ENCODE data around the gene CSPG4.
"Not testable (repeated sequence)": the region's sequence is repeated elsewhere in the genome, so short reads cannot be mapped to it uniquely, and the experiment has no call there.

CSPG4 gene

DNA sequence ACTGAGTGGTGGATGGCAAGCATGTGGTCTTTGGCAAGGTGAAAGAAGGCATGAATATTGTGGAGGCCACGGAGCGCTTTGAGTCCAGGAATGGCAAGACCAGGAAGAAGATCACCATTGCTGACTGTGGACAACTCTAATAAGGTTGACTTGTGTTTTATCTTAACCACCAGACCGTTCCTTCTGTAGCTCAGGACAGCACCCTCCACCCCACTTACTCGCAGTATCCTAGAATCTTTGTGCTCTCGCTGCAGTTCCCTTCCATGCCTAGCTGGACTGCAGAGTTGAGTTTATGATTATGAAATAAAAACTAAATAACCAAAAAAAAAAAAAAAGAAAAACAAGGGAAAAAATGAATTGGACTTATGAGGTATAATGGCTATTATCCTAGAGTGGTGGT is 34.5 kb upstream of the CSPG4 start:
- DNase-seq; intact Hi-C loops (cut with DNase I): not testable (repeated sequence)

DNA sequence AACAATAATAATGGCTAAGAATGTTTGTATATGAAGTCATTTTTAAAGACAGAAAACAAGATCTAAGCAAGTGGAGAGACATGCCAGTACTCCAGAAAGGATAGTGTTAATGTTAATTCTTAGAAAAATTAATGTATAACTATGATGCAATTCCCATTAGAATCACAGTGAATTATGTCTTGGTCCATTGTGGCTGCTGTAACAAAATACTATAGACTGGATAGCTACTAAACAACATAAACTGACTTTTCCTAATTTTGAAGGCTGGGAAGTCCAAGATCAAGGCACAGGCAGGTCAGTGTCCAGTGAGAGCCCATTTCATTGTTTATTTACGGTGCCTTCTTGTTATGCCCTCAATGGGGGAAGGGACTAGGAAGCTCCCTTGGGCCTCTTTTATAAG is 32.7 kb upstream of the CSPG4 start:
- no peak for DNase-seq
- intact Hi-C loops (cut with DNase I), result no loop called here

DNA sequence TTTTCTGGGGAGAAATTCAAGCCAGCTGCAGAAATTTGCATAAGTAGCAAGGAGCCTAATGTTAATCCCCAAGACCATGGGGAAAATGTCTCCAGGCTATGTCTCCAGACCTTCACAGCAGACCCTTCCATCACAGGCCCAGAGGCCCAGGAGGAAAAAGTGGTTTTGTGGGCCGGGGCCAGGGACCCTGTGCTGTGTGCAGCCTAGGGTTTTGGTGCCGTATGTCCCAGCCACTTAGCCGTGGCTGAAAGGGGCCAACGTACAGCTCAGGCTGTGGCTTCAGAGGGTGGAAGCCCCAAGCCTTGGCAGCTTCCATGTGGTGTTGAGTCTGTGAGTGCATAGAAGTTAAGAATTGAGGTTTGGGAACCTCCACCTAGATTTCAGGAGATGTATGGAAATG is 29.7 kb upstream of the CSPG4 start:
- intact Hi-C loops (cut with DNase I); DNase-seq: not testable (repeated sequence)

DNA sequence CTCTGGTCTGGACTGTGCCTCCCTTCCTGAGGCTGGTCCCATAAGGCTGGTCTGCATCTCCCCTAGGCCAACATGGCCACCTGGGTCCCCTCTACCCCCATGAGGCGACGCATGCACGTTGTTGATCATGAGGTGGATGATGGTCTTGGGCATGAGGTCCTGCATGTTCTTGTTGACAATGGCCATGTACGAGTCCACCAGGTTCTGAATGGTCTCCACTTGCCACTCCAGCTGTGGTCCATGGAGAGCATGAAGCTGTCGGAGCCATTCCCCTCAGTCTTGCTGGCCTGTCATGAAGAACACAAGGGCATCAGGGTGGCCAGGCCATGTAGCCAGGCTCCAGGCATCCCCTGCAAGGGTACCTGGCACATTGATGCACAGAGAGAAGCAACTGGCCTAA is 27.1 kb upstream of the CSPG4 start:
- DNase-seq, result peak in 1 of 42 donors; percentile 16
- intact Hi-C loops (cut with DNase I), result no loop called here

DNA sequence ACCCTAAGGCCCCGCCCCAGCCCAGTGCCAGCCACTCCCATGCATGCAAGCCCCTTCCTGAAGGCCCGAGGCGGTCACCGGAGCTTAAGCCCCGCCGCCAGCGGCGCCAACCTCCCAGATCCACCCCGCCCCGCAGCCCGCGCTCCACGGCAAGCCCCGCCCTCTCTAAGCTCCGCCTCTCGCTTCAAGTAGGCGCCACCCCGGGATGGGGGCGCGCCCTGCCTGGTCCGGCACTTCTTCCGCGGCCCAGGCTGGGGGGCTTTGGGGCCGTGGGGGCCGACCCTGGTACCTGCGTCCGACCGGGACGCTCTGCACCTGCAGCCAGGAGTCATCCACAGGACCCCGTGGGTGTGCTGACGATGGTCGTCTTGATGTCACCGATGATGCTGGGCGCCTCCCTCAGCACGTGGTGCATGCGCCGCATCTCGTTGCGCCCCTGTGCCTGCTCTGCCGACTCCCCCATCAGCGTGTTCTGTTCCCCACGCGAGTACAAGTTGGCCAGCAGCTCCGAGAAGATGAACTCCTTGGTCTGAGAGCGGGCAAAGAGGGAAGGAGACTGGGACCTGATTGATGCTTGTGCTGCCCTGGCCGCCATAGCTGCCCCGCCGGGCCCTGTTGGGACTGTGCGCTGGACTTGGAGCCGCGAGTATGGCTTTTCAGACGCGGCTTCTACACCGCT is 26.1 kb upstream of the CSPG4 start:
- intact Hi-C loops (cut with DNase I), result no loop called here
- DNase-seq, result peak; percentile 76 to 95 (median 89)

DNA sequence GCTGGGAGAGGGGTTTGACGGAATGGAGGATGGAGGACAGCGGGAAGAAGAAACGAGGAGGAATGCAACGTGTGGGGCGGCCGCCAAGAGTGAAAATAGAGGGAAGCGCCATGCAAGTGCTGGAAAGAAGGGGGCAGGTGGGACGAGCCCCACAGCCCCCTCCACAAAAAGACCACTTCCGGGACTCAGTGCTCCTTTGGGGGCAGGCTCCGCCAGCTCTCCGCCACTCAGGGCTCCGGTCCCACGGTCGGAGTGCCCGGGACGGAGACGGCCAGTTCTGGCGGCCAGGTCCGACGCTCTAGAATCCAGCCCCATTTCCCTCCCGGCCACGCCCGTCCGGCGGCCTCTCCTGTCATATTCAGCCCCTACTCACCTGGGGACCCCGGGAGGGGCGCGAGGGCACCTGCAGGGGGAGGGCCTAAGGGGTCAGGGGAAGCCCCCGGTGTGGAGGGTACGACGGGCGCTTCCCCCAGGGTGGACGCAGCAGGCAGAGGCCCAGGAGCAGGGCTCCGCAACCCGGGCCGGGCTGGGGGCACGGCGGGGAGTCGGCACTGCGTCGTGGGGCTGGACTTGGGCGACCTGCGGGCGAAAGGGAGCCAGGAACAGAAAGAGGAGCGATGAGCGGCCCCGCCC is 25.5 kb upstream of the CSPG4 start:
- intact Hi-C loops (cut with DNase I), result no loop called here
- peak in 1 of 42 donors; percentile 0 for DNase-seq

DNA sequence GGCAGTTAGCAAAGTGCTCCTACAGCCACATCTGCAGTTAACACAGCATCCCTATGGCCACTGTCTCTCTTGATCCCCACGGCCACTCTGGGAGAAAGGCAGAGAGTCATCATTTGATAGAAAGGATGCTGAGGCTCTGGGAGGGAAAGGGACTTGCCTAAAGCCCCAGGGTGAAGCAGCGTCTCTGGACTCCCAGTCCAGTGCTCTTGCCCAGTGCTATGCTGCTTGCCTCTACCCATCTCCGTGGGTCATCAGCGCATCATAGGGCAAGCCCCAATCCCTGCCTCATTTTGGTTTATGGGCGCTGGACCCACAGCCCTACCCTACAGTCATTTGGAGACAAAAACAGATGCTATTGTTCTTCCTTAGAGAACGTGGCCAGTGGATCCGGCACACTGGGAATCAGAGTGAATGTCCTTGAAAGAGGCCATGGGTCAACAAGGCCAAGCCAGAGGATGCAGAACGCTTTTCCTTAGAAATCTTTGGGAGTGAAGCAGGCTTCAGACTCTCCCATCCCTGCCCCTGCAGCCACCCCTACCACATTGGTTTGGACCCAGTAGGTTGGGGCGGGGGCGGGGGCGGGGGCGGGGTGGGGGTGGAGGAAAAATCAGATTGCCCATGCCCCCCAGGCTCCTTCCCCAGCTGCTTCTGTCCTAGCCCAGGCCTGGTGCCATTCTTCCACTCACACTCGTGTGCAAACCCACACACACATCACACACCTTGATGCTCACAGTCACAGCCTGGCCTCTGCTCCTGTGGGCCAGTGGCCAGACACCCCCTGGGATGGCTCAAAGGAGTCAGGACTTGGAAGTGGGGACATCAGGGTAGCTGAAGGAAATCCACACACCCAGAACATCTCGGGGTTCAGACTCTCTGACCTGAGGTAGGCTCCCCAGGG is 24.7 kb upstream of the CSPG4 start:
- intact Hi-C loops (cut with DNase I), result not testable (repeated sequence)
- DNase-seq, result peak in 1 of 42 donors; percentile 1

DNA sequence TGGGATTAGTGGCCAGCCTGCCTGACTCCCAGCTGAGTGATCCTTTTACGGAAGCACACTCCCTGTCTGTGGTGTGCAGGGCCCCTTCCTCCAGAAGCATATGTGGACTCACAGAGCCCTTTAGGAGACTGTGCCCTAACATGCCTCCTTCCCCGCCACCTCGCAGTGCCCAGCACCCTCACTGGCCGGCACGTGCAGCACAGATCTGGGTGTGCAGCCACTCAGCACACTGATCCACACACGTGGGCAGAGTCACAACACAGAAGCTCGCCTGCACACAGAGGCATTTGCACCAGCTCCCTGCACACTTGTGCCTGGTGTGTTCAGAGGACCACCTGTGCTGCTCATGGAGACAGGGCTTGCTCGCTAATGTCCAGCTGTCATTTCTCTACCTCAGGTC is 23.6 kb upstream of the CSPG4 start:
- intact Hi-C loops (cut with DNase I), result no loop called here

DNA sequence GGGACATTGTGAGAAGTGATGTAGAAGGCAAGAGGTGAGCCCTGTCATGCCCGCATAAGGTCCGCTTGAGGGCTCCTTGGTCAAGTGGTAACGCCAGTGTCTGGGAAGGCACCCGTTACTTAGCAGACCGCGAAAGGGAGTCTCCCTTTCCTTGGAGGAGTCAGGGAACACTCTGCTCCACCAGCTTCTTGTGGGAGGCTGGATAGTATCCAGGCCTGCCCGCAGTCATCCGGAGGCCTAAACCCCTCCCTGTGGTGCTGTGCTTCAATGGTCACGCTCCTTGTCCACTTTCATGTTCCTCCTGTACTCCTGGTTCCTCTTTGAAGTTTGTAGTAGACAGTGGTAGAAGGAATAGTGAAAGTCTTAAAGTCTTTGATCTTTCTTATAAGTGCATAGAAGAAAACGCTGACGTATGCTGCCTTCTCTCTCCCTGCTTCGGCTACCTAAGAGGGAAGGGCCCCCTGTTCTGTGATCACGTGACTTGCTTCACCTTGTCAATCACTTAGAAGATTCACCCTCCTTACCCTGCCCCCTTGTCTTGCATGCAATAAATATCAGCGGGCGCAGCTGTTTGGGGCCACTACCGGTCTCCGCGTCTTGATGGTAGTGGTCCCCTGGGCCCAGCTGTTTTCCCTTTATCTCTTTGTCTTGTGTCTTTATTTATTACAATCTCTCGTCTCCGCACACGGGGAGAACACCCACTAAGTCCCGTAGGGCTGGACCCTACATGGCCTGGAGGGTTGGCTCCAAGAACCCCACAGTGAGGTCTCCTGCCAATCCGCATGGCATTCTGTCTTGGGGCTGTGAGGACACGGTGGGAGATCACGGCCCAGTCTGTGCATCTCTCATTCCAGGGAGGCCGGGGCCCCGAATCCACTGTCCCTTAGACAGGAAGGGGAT is 22.5 kb upstream of the CSPG4 start:
- intact Hi-C loops (cut with DNase I), result not testable (repeated sequence)
- DNase-seq, result peak in 2 of 42 donors; percentile 0 to 22

More for the DNA sequence above, 23.6 kb upstream of the CSPG4 start:
- DNase-seq, result peak in 2 of 42 donors; percentile 3 to 25

DNA sequence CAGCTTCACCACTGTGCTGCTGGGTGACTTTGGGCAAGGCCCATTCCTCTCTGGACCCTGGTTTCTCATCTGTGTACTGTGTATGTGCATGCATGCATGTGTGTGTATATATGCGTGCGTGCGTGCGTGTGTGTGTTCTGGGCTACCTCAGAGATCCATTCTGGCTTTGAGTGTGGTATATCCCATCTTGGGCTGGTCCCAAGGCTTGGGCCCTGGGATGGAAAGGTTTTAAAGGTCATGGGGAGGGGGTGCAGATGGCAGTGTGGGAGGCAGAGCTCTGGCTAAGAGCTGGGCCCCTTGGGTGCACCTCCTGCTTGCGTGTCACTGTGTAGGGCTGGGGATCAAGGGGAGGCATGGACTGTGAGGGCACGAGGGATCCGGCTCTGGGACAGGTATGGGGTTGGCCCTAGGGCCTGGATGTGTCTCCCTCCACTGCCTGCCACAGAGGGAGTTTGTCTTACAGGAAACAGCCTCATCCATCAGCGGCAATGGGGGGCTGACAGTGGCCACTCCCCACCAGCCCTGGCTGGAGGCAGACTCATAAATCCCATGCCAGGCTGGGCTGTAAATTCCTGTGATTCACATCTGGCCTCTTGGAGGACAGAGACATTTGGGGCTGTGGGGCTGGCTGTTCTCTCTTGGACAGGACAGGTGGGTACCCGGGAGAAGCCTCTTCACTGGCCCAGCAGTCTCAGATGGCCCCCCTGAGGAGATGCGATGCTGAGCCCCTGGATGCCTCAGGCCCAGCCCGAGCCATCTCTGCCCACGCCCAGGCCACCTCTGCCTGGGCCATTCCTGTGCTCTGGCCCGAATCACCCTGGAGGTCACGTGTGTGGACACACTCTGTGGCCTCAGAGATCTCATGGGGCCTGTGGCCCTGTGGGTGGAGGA is 21.4 kb upstream of the CSPG4 start:
- peak in 2 of 42 donors; percentile 0 to 12 for DNase-seq
- intact Hi-C loops (cut with DNase I), result no loop called here

DNA sequence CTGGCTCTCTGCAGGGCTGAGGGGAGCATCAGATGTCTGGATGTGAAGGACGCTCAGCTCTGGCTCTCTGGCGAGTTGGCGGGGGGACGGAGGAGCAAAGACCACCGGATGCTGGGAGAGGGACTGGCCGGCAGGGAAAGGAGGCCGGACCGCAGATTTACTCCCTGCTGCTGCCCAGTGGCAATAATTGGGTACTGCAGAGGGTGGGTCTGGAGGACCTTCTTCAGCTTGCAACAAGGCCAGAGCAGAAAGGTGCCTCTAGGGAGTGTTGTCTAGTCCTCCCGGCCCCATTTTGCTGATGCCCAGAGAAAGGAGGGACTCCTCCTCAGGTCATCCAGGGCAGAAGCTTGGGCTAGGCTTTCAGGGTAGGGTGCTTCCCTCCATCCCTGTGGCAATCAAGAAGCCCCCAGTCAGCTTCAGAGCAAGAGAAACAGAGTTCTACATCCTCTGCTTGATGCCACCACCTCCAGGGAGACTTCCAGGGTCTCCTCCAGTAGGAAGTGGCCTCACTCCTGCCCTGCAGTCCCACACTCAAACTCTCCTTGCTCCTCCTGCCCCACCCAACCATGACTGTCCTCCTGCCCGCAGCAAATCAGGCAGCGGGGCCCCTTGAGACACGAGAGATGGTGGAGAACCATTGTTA is 20.3 kb upstream of the CSPG4 start:
- intact Hi-C loops (cut with DNase I), result no loop called here
- peak; percentile 33 to 89 (median 70) for DNase-seq

DNA sequence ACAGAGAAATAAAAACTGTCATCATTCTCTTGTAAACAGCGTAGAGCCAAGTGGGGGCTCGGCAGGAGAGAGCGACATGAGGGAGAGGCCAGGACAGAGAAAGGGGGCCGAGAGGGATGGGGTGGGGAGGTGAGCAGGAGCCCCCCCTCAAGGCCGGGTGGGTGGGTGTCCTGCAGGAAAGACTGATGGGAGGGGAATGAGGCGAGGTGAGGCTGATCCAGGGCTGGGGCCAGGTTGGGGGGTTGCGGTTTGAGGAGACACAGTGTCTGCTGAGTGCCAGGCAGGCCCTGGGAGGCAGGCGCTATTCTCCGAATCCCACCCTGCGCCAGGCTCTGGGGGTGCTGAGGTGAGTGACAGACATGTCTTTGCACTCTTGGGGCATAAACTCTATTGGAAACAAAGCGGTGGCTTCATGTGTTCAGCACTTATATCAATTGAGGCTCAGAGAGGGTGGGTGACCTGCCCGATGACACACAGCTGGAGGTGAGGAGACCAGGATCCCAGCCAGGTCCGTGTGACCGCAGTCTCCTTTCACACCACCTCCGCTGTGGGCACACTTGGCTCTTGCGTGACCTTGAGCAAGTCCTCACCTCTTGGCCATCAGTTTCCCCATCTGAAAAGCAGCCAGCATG is 19.6 kb upstream of the CSPG4 start:
- intact Hi-C loops (cut with DNase I), result no loop called here
- peak in 1 of 42 donors; percentile 2 for DNase-seq

DNA sequence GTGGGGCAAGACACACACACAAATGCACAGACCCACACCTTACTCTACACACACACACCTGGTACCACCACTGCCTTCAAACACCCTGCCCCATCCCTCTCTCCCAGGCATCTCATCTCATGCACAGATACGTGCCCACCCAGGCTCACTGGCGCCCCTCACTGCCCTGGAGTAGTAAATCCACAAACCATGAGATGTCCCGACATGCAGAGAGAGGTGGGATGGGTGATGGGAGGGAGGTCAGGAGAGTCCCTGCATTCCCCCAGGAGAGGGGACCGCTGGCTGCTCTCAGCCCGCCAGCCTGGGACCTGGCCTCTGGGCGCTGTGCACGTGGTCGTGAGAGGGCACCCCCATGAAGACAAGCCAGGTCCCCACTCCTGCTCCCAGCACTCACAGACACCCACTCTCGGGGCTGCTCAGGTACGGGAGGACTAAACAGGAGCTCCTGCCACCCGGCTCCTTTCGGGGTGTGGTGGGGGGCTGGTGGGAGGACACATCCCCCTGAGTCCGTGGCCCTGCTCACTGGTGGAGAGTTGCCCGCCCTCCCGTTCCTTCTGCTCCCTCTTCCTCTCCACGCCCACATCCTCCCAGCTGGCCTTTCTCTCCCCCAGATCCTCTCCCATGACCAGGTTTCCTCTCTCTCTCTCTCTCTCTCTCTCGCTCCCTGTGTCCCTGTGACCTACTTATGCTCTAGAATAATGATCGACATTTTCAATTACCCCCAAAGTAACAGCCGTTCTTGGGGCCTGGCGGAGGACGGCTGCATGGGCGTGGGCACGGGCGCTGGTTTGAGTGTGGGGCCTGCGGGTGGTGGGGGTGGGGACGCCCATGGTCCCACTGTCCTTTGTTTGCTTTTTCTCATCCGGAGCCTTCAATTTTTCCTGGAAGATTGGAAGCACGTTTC is 18.9 kb upstream of the CSPG4 start:
- intact Hi-C loops (cut with DNase I), result no loop called here
- peak in 1 of 42 donors; percentile 2 for DNase-seq

DNA sequence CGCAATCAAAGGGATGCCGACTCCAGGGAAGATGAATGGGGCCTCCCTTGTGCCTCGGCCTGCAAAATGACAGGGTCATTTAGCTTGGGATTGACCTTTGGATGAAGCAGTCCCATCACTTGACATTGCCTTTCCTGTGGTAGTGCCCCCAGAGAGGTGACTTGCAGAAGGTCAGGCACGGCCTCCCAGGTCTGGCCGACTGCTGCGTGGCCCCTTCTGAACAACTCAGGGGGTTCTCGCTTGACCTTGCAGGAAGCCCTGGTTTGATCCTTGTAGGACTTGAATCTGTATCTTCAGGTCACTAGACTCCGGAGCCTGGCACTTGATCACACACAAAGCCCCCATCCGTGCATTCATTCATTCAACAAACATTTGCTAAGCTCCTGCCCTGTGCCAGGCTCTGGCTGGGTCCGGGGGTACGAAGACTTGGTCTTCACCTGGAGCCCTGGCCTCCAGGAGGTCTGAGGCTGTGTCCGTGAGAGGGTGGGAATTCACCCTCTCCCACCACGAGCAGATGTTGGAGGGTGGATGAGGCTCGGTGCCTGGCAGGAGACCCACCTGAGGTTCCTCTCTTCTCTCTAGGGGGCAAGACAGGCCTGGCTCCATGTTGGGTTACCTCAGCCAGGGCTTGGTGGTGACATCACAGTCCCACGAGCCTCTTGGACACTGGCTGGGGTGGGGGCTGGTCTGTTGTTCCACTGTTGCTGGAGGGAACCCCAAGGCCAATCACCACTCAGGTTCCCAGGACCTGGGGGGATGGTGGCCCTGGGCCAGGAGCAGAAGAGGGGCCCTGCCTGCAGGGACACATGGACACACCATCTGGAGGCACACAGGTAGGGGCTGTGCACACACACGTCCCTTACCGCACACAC is 18.0 kb upstream of the CSPG4 start:
- intact Hi-C loops (cut with DNase I), result not testable (repeated sequence)
- peak in 1 of 42 donors; percentile 1 for DNase-seq
